ENCODE measurements around the gene AFG1L.

AFG1L gene

GRCh38 chr6:108468346-108468745 lies 173.5 kb downstream of the AFG1L start:
- Histone ChIP-seq H3K27ac (ENCODE audit: insufficient read depth, low read depth, low read length, poor library complexity, severe bottlenecking) (no peak overlapping the region), H3K27me3 (ENCODE audit: control insufficient read depth, insufficient read depth, low read length, poor library complexity, severe bottlenecking) (no peaks in the 10 kb centered on the region), H3K4me3 (ENCODE audit: insufficient read depth, low read depth, low read length) (no peak overlapping the region), H3K4me1 (ENCODE audit: control insufficient read depth, insufficient read depth, low read length) (peaks cover 8% of the 10 kb centered on the region), H3K9me3 (ENCODE audit: control insufficient read depth, low read length) (no peaks in the 10 kb centered on the region), H3K36me3 (ENCODE audit: control insufficient read depth, insufficient read depth, low read length) (no peaks in the 10 kb centered on the region)
- WGBS, 2 experiments = 100% methylated on average over 1 of the region's 1 CpG; no CpG with 5 or more reads in 1 of the 2 experiments

DNA sequence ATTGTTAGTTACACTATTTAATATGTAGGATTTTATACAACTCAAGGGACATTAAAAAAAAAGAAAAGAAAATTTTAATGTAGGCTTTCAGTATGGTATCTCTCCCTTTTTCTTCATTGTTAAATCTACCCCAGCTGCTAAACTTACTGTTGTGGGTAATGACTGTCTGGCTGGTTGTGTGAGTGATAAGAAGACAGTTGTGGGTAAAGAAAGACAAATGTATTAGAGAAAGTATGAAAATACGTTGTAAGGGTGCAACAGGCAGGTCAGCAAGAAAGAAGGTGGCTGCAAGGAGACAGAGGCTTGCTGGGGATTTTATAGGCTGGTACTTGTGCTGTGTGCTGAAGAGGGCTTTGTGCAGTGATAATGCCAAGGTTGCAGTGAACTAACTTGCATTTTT lies 174.5 kb downstream of the AFG1L start:
- Histone ChIP-seq H3K27me3 (ENCODE audit: control insufficient read depth, insufficient read depth, low read length, poor library complexity, severe bottlenecking) (no peaks in the 10 kb centered on the region), H3K9me3 (ENCODE audit: control insufficient read depth, low read length) (no peaks in the 10 kb centered on the region), H3K4me3 (ENCODE audit: insufficient read depth, low read depth, low read length) (no peak overlapping the region), H3K36me3 (ENCODE audit: control insufficient read depth, insufficient read depth, low read length) (no peaks in the 10 kb centered on the region), H3K4me1 (ENCODE audit: control insufficient read depth, insufficient read depth, low read length) (peaks cover 8% of the 10 kb centered on the region), H3K27ac (ENCODE audit: insufficient read depth, low read depth, low read length, poor library complexity, severe bottlenecking) (no peak overlapping the region)
- 94 to 95% methylated on average over 1 of the region's 1 CpG for WGBS, 2 experiments

GRCh38 chr6:108473197-108473596 lies 178.3 kb downstream of the AFG1L start:
- peaks cover 2% of the 10 kb centered on the region for H3K4me1 ChIP-seq (ENCODE audit: control insufficient read depth, insufficient read depth, low read length)
- H3K27ac ChIP-seq (ENCODE audit: insufficient read depth, low read depth, low read length, poor library complexity, severe bottlenecking) = no peak overlapping the region
- WGBS, 2 experiments = 79 to 91% methylated on average over 1 to 2 of the region's 2 CpGs
- H3K4me3 ChIP-seq (ENCODE audit: insufficient read depth, low read depth, low read length) = no peak overlapping the region
- H3K27me3 ChIP-seq (ENCODE audit: control insufficient read depth, insufficient read depth, low read length, poor library complexity, severe bottlenecking) = no peaks in the 10 kb centered on the region
- no peaks in the 10 kb centered on the region for H3K9me3 ChIP-seq (ENCODE audit: control insufficient read depth, low read length)
- H3K36me3 ChIP-seq (ENCODE audit: control insufficient read depth, insufficient read depth, low read length) = no peaks in the 10 kb centered on the region

- Histone ChIP-seq H3K9me3 (ENCODE audit: control insufficient read depth, low read length) (no peaks in the 10 kb centered on the region), H3K27me3 (ENCODE audit: control insufficient read depth, insufficient read depth, low read length, poor library complexity, severe bottlenecking) (no peaks in the 10 kb centered on the region), H3K4me3 (ENCODE audit: insufficient read depth, low read depth, low read length) (no peak overlapping the region), H3K4me1 (ENCODE audit: control insufficient read depth, insufficient read depth, low read length) (peaks cover 2% of the 10 kb centered on the region), H3K36me3 (ENCODE audit: control insufficient read depth, insufficient read depth, low read length) (no peaks in the 10 kb centered on the region), H3K27ac (ENCODE audit: insufficient read depth, low read depth, low read length, poor library complexity, severe bottlenecking) (no peak overlapping the region)
- WGBS, 2 experiments = 76 to 90% methylated on average over 2 of the region's 2 CpGs
Measured at GRCh38 chr6:108476376-108476775, 181.5 kb downstream of the AFG1L start.

DNA sequence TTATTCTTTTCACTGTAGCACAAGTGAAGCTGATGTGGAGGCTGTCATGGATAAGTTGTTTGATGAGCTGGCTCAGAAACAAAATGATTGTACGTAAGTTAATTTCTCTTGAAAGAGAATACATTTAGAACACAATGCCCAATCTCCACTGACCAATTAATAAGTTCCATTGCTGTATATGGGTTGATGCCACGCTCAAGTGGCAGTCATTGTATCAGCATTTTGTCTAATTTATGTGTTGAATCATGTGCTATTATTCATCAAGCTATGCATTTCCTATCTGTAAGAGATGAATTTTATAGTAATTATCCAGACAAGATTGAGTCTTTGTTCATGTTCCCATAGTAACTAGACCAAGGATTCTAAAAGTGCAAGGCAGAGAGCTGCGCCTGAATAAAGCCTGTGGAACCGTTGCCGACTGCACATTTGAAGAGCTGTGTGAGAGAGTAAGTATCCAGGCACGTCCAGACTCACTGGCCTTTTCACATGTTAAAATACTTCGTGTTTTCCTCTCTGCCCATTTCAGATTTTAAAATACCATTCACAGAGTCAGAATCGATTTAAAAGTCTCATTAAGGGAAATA lies 182.1 kb downstream of the AFG1L start:
- H3K27me3 ChIP-seq (ENCODE audit: control insufficient read depth, insufficient read depth, low read length, poor library complexity, severe bottlenecking) = no peaks in the 10 kb centered on the region
- no peaks in the 10 kb centered on the region for H3K36me3 ChIP-seq (ENCODE audit: control insufficient read depth, insufficient read depth, low read length)
- peaks cover 2% of the 10 kb centered on the region for H3K4me1 ChIP-seq (ENCODE audit: control insufficient read depth, insufficient read depth, low read length)
- 90 to 93% methylated on average over 7 to 8 of the region's 8 CpGs for WGBS, 2 experiments
- no peaks in the 10 kb centered on the region for H3K9me3 ChIP-seq (ENCODE audit: control insufficient read depth, low read length)
- H3K4me3 ChIP-seq (ENCODE audit: insufficient read depth, low read depth, low read length) = no peak overlapping the region
- H3K27ac ChIP-seq (ENCODE audit: insufficient read depth, low read depth, low read length, poor library complexity, severe bottlenecking) = no peak overlapping the region

GRCh38 chr6:108482559-108482958 lies 187.7 kb downstream of the AFG1L start:
- no peak overlapping the region for H3K27ac ChIP-seq (ENCODE audit: insufficient read depth, low read depth, low read length, poor library complexity, severe bottlenecking)
- 91 to 100% methylated on average over 2 of the region's 2 CpGs for WGBS, 2 experiments
- H3K27me3 ChIP-seq (ENCODE audit: control insufficient read depth, insufficient read depth, low read length, poor library complexity, severe bottlenecking) = no peaks in the 10 kb centered on the region
- H3K4me3 ChIP-seq (ENCODE audit: insufficient read depth, low read depth, low read length) = no peak overlapping the region
- no peaks in the 10 kb centered on the region for H3K36me3 ChIP-seq (ENCODE audit: control insufficient read depth, insufficient read depth, low read length)
- no peaks in the 10 kb centered on the region for H3K4me1 ChIP-seq (ENCODE audit: control insufficient read depth, insufficient read depth, low read length)
- no peaks in the 10 kb centered on the region for H3K9me3 ChIP-seq (ENCODE audit: control insufficient read depth, low read length)

GRCh38 chr6:108484016-108484415 lies 189.2 kb downstream of the AFG1L start:
- Histone ChIP-seq H3K36me3 (ENCODE audit: control insufficient read depth, insufficient read depth, low read length) (no peaks in the 10 kb centered on the region), H3K27me3 (ENCODE audit: control insufficient read depth, insufficient read depth, low read length, poor library complexity, severe bottlenecking) (no peaks in the 10 kb centered on the region), H3K9me3 (ENCODE audit: control insufficient read depth, low read length) (no peaks in the 10 kb centered on the region), H3K4me3 (ENCODE audit: insufficient read depth, low read depth, low read length) (no peak overlapping the region), H3K4me1 (ENCODE audit: control insufficient read depth, insufficient read depth, low read length) (no peaks in the 10 kb centered on the region), H3K27ac (ENCODE audit: insufficient read depth, low read depth, low read length, poor library complexity, severe bottlenecking) (no peak overlapping the region)
- WGBS, 2 experiments = 94 to 100% methylated on average over 1 of the region's 1 CpG

DNA sequence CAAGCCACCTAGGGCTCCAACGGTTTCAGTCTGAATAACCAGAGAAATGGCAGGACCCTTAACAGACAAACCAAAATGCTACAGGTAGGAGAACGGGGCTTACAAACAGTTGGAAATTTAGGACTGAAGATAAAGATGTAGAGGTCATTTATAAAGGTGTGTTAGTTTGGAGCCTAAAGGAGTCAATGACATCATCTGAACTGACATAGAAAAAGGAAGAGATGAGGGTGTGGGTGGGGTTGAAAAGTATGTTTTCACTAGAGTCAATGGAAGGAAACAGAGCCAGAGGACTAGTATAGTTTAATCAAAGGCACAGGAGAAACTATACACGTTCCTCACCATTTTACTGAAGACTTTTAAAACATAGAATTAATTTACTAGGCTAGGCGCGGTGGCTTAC lies 194.8 kb downstream of the AFG1L start:
- H3K4me1 ChIP-seq (ENCODE audit: control insufficient read depth, insufficient read depth, low read length) = no peaks in the 10 kb centered on the region
- no peaks in the 10 kb centered on the region for H3K27me3 ChIP-seq (ENCODE audit: control insufficient read depth, insufficient read depth, low read length, poor library complexity, severe bottlenecking)
- no peaks in the 10 kb centered on the region for H3K9me3 ChIP-seq (ENCODE audit: control insufficient read depth, low read length)
- no peaks in the 10 kb centered on the region for H3K36me3 ChIP-seq (ENCODE audit: control insufficient read depth, insufficient read depth, low read length)
- WGBS, 2 experiments = 86 to 90% methylated on average over 3 to 5 of the region's 5 CpGs
- no peak overlapping the region for H3K27ac ChIP-seq (ENCODE audit: insufficient read depth, low read depth, low read length, poor library complexity, severe bottlenecking)
- H3K4me3 ChIP-seq (ENCODE audit: insufficient read depth, low read depth, low read length) = no peak overlapping the region

- no peaks in the 10 kb centered on the region for H3K36me3 ChIP-seq (ENCODE audit: control insufficient read depth, insufficient read depth, low read length)
- H3K4me3 ChIP-seq (ENCODE audit: insufficient read depth, low read depth, low read length) = no peak overlapping the region
- no peaks in the 10 kb centered on the region for H3K9me3 ChIP-seq (ENCODE audit: control insufficient read depth, low read length)
- H3K4me1 ChIP-seq (ENCODE audit: control insufficient read depth, insufficient read depth, low read length) = no peaks in the 10 kb centered on the region
- H3K27ac ChIP-seq (ENCODE audit: insufficient read depth, low read depth, low read length, poor library complexity, severe bottlenecking) = no peak overlapping the region
- H3K27me3 ChIP-seq (ENCODE audit: control insufficient read depth, insufficient read depth, low read length, poor library complexity, severe bottlenecking) = no peaks in the 10 kb centered on the region
Measured at GRCh38 chr6:108492131-108492766, 197.4 kb downstream of the AFG1L start.

DNA sequence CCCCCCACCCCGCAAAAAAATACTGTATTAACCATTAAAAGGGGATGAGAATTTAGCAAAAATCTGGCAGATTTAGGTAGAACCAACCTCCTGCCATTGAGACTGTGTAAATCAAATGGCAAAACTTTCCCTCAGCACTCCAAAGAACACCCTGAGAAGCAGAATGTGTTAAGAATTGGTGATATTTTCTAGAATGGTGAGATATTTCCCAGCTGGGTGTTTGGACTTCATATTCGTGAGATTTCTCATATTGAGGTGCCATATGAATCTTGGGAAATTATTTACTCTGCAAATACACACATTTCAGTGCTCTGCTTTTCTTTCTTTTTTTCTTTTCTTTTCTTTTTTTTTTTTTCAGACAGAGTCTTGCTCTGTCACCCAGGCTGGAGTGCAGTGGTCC lies 199.6 kb downstream of the AFG1L start:
- Histone ChIP-seq H3K4me1 (ENCODE audit: control insufficient read depth, insufficient read depth, low read length) (no peaks in the 10 kb centered on the region), H3K9me3 (ENCODE audit: control insufficient read depth, low read length) (no peaks in the 10 kb centered on the region), H3K36me3 (ENCODE audit: control insufficient read depth, insufficient read depth, low read length) (no peaks in the 10 kb centered on the region), H3K4me3 (ENCODE audit: insufficient read depth, low read depth, low read length) (no peak overlapping the region), H3K27me3 (ENCODE audit: control insufficient read depth, insufficient read depth, low read length, poor library complexity, severe bottlenecking) (no peaks in the 10 kb centered on the region), H3K27ac (ENCODE audit: insufficient read depth, low read depth, low read length, poor library complexity, severe bottlenecking) (no peak overlapping the region)
- 88 to 92% methylated on average over 1 to 2 of the region's 2 CpGs for WGBS, 2 experiments
